NCI-H2196 treated with DMSO at 0.1 percent for 48 hours (cell line): Measurements from ENCODE around the gene STMN3.
"Not testable (repeated sequence)": the region's sequence is repeated elsewhere in the genome, so short reads cannot be mapped to it uniquely, and the experiment has no call there.

ENCODE experiments used
- DNase-seq: peaks from one replicate; lab custom pipeline; 2025; ENCODE audit not compliant: unreplicated experiment; lab: John Stamatoyannopoulos, UW

Gene STMN3

GRCh38 chr20:63657937-63658748 lies 4.9 kb upstream of the STMN3 start, which contains the start of gene RTEL1:
RTEL1 (plus strand) TSS chr20:63658312; CDS start chr20:63659403, 1,091 bp downstream.
- peak; percentile 78 for DNase-seq

DNA sequence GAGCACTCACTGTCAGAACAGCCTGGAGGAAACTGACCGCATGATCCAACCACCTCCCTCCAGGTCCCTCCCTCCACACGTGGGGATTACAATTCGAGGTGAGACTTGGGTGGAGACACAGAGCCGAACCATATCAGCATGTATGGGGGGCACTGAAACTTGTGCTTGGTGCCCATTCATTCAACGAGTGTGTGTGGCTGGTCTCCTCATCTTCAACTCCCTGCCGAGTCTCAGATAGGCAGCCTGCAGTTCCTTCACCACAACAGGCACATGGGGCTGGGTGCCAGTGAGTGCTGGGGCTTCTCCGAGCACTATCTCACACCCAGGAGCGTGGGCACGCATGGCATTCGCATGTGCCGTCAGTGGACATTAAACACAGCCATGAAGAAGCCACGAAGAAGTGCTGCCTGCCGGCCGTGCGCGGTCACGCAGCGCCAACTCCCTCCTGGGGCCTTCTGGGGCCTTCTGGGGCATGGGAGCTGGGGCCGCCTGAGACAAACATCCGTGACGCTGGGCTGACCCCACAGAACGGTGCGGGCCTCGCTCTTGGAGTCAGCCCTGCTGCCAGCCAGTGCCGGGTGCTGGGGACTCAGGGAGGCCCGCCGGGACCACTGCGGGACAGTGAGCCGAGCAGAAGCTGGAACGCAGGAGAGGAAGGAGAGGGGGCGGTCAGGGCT lies 4.2 kb upstream of the STMN3 start:
- no peak for DNase-seq

DNA sequence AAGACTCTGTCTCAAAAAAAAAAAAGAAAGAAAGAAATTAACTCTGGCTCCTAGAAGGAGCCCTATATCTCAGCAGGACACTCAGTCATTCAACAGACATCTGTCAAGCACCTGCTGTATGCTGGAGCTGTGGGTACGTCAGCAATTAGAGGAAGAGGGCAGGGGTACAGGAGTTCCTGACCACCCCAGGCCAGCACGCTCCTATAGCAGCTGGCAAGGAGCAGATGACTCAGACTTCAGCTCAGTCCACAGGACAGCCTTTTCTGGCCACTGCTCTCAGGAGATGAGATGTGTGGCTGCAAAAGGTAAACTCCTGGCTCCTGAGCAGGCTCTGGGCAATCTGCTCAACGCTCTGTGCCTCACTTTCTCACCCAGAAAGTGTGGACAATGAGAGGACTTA lies 3.2 kb upstream of the STMN3 start:
- no peak for DNase-seq

DNA sequence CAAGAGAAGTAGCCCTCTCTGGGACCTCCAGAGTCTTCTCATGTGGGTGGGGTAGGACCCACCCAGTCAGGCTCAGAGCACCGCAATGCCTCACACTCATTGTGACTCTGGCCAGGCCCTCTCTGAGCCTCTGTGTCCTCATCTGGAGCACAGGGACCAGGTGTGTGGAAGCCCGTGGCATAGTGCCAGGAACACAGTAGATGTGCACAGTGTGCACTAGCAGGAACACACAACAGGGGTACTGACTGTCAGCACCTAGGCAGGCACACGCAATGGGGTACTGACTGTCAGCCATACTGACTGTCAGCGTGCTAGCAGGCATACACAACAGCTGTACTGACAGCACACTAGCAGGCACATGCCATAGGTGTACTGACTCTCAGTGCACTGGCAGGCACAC lies 2.0 kb upstream of the STMN3 start:
- DNase-seq = no peak

DNA sequence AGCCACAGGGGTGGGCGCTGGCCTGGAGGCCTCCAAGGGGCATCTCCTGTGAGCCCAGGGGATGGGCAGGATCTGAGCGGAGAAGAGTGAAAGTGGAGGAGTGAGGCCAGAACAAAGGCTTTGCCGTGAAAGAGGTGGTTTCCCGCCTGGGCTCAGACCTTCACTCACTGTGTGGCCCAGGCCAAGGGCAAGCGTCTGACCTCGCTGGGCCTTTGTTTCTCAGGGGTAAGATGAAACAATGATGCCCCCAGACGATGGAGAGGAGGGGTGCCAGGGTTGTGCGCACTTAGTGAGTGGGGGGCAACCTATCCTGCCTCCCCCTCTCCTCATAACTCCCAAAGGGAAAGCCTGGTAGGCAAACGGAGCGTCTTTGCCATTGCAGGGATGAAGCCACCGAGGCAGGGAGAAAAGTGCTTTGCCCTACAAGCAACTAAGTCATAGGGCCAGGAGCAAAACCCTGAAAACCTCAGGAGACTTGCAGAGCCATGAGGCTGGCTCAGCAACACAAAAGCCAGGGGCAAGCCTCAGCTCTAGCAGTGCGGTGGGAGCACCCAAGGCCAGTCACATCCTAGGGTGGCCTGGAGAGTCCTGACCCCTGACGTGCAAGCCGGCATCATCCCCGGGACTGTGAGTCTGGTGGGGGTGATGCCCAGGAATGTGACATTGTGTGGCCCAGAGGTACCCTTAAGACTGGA lies 897 bp upstream of the STMN3 start:
- no peak for DNase-seq

GRCh38 chr20:63652192-63652980 lies 838 bp downstream of the STMN3 start:
- no peak for DNase-seq

DNA sequence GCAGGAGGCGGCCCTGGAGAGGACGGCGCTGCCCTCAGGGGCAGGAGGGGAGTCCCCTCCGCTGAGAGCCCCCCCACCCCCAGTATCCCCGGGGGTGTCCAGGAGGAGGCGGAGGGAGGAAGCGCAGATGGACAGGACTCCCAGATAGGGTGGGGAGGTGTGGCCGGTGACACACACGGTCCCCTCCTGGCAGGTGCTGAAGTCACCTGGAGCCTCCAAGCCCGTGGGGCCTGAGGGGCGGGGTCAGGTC lies 1.4 kb downstream of the STMN3 start:
- no peak for DNase-seq

DNA sequence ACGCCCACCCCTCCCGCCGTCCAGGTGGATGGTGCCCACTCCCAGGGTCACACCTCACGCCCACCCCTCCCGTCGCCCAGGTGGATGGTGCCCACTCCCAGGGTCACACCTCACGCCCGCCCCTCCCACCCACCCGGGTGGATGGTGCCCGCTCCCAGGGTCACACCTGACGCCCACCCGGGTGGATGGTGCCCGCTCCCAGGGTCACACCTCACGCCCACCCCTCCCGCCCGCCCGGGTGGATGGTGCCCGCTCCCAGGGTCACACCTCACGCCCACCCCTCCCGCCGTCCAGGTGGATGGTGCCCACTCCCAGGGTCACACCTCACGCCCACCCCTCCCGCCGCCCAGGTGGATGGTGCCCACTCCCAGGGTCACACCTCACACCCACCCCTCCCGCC lies 2.7 kb downstream of the STMN3 start:
- DNase-seq = not testable (repeated sequence)

DNA sequence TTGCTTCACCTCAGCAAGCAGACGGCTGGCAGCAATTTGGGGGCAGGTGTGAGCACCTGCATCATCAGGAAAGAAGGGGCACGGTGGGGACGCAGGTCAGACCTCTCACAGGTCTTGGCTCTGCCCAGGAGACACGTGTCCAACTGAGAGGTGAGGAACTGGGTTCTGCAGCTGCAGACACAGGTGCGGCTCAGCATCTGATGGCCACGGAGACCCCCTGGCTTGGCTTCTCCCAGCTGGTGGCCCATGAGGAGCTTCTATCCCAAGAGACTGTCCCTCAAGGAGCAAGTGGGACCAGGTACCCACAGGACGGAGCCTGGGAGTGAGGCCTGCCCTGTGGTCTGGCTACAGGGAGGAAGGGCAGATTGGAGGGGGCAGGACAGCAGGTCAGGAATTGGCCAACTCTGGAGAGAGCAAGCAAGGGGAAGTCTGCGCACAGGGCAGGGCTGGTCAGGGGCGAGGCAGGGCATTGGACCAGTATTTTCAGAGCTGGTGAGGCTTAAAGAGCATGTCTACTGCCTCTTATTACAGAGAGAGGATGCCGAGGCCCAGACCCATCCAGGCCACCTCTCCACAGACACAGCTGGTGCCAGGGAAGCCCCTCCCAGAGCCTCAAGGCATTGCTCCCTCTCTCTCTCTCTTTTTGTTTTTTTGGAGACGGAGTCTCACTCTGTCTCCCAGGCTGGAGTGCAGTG lies 4.2 kb downstream of the STMN3 start:
- no peak for DNase-seq

- no peak for DNase-seq
Measured at GRCh38 chr20:63648190-63648589, 5.0 kb downstream of the STMN3 start.

DNA sequence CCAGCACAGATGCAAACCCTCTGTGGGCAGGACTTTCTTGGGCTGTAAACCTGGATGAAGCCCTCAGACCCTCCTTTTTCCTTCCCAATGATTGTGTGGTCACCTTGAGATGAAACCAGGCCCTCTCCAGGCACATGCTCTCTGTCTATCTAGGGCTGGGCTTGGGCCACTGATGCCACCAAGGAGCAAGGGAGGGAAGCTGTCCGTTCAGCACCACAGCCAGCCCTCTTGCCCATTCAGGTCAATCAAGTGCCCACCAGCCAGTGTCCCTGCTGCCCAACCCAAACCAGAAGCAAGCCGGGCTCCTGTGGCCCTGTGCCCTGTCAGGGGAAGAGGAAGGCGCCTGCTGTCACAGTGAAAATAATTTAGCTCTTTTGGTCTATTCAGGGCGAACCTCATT lies 8.0 kb downstream of the STMN3 start:
- DNase-seq = no peak

DNA sequence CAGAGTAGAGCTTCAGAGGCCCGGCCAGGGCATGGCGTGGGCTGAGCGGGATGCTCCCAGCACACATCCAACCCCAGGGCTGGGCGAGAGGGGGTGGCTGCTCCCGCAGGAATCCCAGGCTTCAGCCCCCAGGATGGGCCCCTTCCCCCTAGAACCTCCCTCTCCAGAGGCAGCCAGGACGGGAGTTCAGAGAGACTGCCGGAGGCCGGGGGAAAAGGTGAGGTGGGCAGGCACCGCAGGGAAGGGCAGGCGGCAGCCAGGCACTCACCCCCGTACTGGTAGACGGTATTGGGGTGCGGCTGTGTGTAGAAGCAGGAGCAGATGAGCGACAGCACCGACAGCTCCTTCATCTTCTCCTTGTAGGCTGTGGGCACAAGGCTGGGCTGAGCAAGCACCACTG lies 9.3 kb downstream of the STMN3 start:
- DNase-seq = no peak

DNA sequence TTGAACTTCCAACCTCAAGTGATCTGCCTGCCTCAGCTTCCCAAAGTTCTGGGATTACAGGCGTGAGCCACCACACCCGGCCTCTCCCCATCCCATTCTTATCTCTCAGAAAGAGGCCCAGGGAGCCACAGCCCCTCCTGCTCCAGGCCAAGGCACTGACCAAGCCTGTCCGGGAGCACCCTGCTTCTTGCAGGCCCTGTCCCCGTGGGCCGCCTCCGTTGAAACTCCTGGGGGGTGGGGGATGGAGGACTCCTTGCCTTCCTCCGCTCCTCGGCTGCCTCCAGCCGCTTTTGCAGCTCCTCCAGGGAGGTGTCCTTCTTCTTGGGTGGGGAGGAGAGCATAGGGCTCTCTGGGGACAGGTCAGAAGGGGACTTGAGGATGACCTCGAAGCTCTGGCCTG lies 9.7 kb downstream of the STMN3 start:
- DNase-seq = no peak

DNA sequence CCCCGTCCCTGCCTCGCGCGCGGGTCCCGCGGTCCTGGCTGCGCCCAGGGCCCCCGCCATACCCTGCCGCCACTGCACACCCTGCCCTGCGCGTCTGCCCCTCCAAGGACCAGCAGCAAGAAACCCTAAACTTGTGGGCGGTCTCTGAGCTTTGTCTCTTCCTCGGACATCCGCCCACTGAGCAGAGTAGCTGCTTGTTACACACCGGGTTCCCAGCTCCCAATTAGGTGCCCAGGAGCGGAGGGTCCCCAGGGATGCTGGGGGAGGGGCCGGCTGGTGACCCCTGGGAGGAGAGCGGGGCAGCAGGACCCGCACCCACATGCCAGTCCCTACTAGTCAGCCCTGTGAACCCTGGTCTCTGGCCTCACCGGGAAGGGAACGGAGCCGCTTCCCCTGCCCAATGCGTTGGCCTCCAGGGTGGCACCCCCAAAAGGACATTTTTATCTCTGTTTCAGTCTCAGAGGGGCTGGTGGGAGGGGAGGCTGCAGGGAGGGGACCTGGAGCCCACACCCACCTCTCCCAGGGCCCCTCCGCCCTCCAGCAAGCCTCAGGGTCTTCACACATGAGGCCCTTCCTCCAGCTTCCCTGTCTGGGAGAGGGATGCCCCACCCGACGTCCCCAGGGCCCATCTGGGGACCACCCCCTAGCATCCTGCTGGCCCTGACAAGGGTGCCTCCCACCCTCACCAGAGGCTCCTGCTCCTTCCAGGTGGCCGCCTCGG lies 10.5 kb downstream of the STMN3 start:
- no peak for DNase-seq

DNA sequence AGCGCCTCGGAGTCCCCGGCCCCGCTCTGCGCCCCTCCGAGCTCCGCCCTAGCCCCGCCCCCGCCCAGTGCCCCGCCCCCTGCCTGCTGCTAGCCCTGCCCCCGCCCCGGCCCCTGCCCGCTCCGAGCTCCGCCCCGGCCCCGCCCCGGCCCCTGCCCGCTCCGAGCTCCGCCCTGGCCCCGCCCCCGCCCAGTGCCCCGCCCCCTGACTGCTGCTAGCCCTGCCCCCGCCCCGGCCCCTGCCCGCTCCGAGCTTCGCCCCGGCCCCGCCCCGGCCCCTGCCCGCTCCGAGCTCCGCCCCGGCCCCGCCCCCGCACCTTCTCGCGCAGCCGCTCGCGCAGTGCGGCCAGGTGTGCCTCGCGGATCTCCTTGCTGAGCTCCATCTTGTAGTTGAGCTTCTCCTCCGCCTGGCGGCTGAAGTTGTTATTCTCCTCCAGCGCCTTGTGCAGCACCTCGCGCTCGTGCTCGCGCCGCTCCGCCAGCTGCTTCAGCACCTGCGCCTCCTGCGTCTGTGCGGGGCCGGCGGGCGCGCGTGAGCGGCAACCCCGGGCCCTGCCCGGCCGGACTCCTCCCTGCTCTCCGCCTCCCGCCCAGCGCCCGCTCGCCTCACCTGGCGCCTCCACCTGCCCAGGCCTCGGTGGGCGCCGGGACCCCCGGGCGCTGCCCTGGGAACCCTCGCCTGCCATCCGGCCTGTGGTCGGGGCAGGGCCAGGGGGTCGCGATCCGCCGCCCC lies 11.3 kb downstream of the STMN3 start:
- DNase-seq = peak; percentile 92

- DNase-seq = no peak
Measured at GRCh38 chr20:63641146-63641791, 12.0 kb downstream of the STMN3 start.

GRCh38 chr20:63640686-63641085 lies 12.5 kb downstream of the STMN3 start:
- not testable (repeated sequence) for DNase-seq

DNA sequence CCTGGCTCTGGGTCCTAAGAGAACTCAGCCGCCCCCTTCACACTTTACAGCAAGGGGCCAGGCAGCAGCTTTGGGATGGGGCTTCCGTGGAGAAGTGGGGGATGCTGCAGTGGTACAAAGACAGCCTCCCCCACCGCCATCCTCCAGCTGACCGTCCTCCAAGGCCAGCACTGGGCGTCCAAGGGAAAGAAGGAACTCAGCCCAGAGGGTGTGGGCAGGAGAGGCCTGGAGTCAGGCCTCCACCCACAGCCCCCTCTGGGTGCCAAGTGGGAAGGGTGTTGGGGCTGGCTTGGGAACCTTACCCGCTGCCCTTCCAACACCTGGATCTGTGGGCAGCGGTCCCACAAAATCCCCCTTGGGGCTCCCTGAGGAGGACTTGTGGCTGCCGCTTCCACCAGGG lies 13.1 kb downstream of the STMN3 start:
- no peak for DNase-seq
